Measurements from ENCODE around the gene MYD88. TPM values are rescaled to one million over a fixed set of nuclear protein-coding genes. Genes with fewer than 3 reads are reported as not detected.

The MYD88 gene
- total and polyA plus RNA-seq, 8 donors: 7.2 to 20.2 (median 9.9) TPM

GRCh38 chr3:38137615-38138348 lies 679 bp upstream of the MYD88 start:
- FAIRE-seq (no peak), DNase-seq (peak in 1 of 6 donors; percentile 73), ATAC-seq (peak in 3 of 4 donors; percentile 22 to 33 (median 25))
- intact Hi-C loops (cut with DNase I): no loop called here
- TF ChIP-seq CTCF (IDR thresholded peaks at IDR 0.05): no peak
- peaks cover 0 to 9% (median 8%) of the 10 kb centered on the region in 3 donors for H3K36me3 ChIP-seq
- no peaks in the 10 kb centered on the region for H3K27me3 ChIP-seq
- no peaks in the 10 kb centered on the region for H3K9me3 ChIP-seq
- peak overlapping the region; percentile 83 to 96 (median 94) for H3K27ac ChIP-seq
- WGBS, 2 donors: 15 to 17% methylated on average over 22 of the region's 22 CpGs
- H3K4me3 ChIP-seq: peak overlapping the region; percentile 53 to 93 (median 84)
- peaks cover 25 to 38% (median 33%) of the 10 kb centered on the region in 3 donors for H3K4me1 ChIP-seq

GRCh38 chr3:38139191-38139590 lies 730 bp downstream of the MYD88 start:
- intact Hi-C loops (cut with DNase I): no loop called here
- Histone ChIP-seq H3K9me3 (no peaks in the 10 kb centered on the region), H3K27me3 (no peaks in the 10 kb centered on the region), H3K27ac (peak overlapping the region; percentile 83 to 96 (median 94)), H3K36me3 (peaks cover 0 to 8% (median 7%) of the 10 kb centered on the region in 3 donors), H3K4me3 (peak overlapping the region; percentile 53 to 93 (median 84)), H3K4me1 (peaks cover 17 to 32% (median 21%) of the 10 kb centered on the region in 3 donors)
- TF ChIP-seq CTCF (IDR thresholded peaks at IDR 0.05): no peak
- WGBS, 2 donors: 4 to 5% methylated on average over 8 of the region's 8 CpGs
- DNase-seq (no peak), FAIRE-seq (no peak), ATAC-seq (no peak)

GRCh38 chr3:38139652-38140051 lies 1.2 kb downstream of the MYD88 start:
- 90 to 91% methylated on average over 7 of the region's 7 CpGs for WGBS, 2 donors
- DNase-seq (no peak), FAIRE-seq (no peak)

GRCh38 chr3:38140326-38141172 lies 2.1 kb downstream of the MYD88 start:
- ATAC-seq: no peak
- intact Hi-C loops (cut with DNase I): no loop called here
- TF ChIP-seq CTCF (IDR thresholded peaks at IDR 0.05): no peak
- no peak for DNase-seq
- 95% methylated on average over 13 of the region's 13 CpGs for WGBS, 2 donors
- Histone ChIP-seq H3K4me3 (no peak overlapping the region), H3K36me3 (peaks cover 0 to 8% (median 7%) of the 10 kb centered on the region in 3 donors), H3K27ac (no peak overlapping the region), H3K27me3 (no peaks in the 10 kb centered on the region), H3K9me3 (no peaks in the 10 kb centered on the region), H3K4me1 (peaks cover 4 to 19% (median 7%) of the 10 kb centered on the region in 3 donors)
- no peak for FAIRE-seq

More at GRCh38 chr3:38139652-38140051, 1.2 kb downstream of the MYD88 start:
- TF ChIP-seq CTCF (IDR thresholded peaks at IDR 0.05): no peak
- no peak overlapping the region for H3K27ac ChIP-seq
- intact Hi-C loops (cut with DNase I): no loop called here
- H3K4me1 ChIP-seq: peaks cover 12 to 28% (median 16%) of the 10 kb centered on the region in 3 donors
- no peaks in the 10 kb centered on the region for H3K27me3 ChIP-seq
- H3K36me3 ChIP-seq: peaks cover 0 to 8% (median 7%) of the 10 kb centered on the region in 3 donors
- ATAC-seq: no peak
- H3K4me3 ChIP-seq: peak overlapping the region in 3 of 4 donors; percentile 53 to 93 (median 93)
- no peaks in the 10 kb centered on the region for H3K9me3 ChIP-seq
